Testis (tissue), 2 donors: Measurements from ENCODE around the gene CDIPT.

Experiments used
- POLR2A ChIP-seq: fragments of 450-650 bp; IDR thresholded peaks from one replicate; pipeline ENCODE4 v1.6.1; 2017; ENCODE audit warnings: antibody characterized with exemption, mild to moderate bottlenecking, moderate library complexity
- TF ChIP-seq, protein P1 (sequence below), 3 experiments: fragments of 450-650 bp in 2 of 3; fragments of 200-600 bp in 1 of 3; sonication (generic) in 1 of 3; IDR thresholded peaks; one replicate each; pipeline ENCODE4 v1.5.1; 2016 to 2019; ENCODE audit warnings: antibody characterized with exemption in 3 of 3, mild to moderate bottlenecking in 2 of 3, moderate library complexity in 1 of 3

DNA sequence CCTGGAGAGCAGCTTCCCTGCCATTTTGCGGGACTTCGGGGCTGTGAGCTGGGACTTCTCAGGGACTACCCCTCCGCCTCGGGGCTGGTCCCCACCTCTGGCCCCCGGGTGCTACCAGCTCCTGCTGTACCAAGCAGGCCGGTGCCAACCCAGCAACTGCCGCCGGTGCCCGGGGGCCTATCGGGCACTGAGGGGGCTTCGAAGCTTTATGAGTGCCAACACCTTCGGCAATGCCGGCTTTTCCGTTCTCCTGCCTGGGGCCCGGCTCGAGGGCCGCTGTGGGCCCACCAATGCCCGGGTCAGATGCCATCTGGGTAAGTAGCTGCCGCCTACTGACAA, 38.5 kb upstream of the CDIPT start:
- TF ChIP-seq, protein P1, sequence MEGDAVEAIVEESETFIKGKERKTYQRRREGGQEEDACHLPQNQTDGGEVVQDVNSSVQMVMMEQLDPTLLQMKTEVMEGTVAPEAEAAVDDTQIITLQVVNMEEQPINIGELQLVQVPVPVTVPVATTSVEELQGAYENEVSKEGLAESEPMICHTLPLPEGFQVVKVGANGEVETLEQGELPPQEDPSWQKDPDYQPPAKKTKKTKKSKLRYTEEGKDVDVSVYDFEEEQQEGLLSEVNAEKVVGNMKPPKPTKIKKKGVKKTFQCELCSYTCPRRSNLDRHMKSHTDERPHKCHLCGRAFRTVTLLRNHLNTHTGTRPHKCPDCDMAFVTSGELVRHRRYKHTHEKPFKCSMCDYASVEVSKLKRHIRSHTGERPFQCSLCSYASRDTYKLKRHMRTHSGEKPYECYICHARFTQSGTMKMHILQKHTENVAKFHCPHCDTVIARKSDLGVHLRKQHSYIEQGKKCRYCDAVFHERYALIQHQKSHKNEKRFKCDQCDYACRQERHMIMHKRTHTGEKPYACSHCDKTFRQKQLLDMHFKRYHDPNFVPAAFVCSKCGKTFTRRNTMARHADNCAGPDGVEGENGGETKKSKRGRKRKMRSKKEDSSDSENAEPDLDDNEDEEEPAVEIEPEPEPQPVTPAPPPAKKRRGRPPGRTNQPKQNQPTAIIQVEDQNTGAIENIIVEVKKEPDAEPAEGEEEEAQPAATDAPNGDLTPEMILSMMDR (IDR thresholded peaks at IDR 0.05), result no peak
- TF ChIP-seq POLR2A, result no peak
